Endothelial cell of umbilical vein (primary cell): Measurements from ENCODE around the gene COX7B2. TPM values are rescaled to one million over a fixed set of nuclear protein-coding genes. Genes with fewer than 3 reads are reported as not detected.
A peak's percentile ranks its signal among the peaks of the same experiment; 100 is the strongest.

Experiments used
- BruUV-seq: library from RNA; stranded (reverse); fragments of 400-500 nt; replicated peaks from 2 replicates; lab custom pipeline; 2021; lab: Mats Ljungman, UMichigan
- CTCF ChIA-PET: fragments of 300-600, 350-600 bp; sonication (Branson Sonifier 250); formaldehyde crosslinking; loops from one replicate; lab custom pipeline; 2021; ENCODE audit warnings: antibody characterized with exemption, inconsistent platforms; lab: Charles Lee
- POLR2A ChIA-PET: fragments of 300-600, 350-600 bp; sonication (Branson Sonifier 250); formaldehyde crosslinking; loops from one replicate; lab custom pipeline; 2021; ENCODE audit warnings: antibody characterized with exemption, inconsistent platforms; lab: Charles Lee
- DNase-seq: peaks from one replicate; pipeline ENCODE4 v3.0.0-alpha.2; 2011; ENCODE audit warnings: low read depth, low spot score
- FAIRE-seq: peaks from 2 replicates; lab custom pipeline; 2011; peaks lifted over from hg19 to GRCh38; lab: Jason Lieb, UNC
- H2AFZ ChIP-seq: 2 replicates; pipeline ENCODE4 v1.6.0; 2012; ENCODE audit warnings: low read depth, low read length, control low read depth, inconsistent platforms
- H3K27ac ChIP-seq: 2 replicates; pipeline ENCODE4 v1.5.1; 2011; ENCODE audit warnings: low read depth, mild to moderate bottlenecking, control low read depth, low read length, moderate library complexity; ENCODE audit not compliant: insufficient read depth
- H3K27me3 ChIP-seq, 2 experiments: 2 replicates each; pipeline versions ENCODE4 v1.6.0 to v1.6.1; 2011; ENCODE audit warnings: low read length in 2 of 2, mixed read lengths in 1 of 2; ENCODE audit not compliant: control insufficient read depth in 2 of 2, insufficient read depth in 2 of 2
- H3K36me3 ChIP-seq, 2 experiments: 2 replicates in 1 of 2; 3 replicates in 1 of 2; pipeline ENCODE4 v1.5.1; 2011; ENCODE audit warnings: low read length in 2 of 2, mild to moderate bottlenecking in 1 of 2, moderate library complexity in 1 of 2; ENCODE audit not compliant: control insufficient read depth in 2 of 2, insufficient read depth in 2 of 2; ENCODE audit errors: extremely low read depth in 1 of 2
- H3K4me1 ChIP-seq: 3 replicates; pipeline ENCODE4 v1.5.1; 2011; ENCODE audit warnings: mild to moderate bottlenecking, low read length; ENCODE audit not compliant: control insufficient read depth, insufficient read depth; ENCODE audit errors: extremely low read depth
- H3K4me2 ChIP-seq: 2 replicates; pipeline ENCODE4 v1.6.1; 2011; ENCODE audit warnings: low read length, control low read depth, mixed read lengths; ENCODE audit not compliant: insufficient read depth
- H3K4me3 ChIP-seq, 3 experiments: fragments of 200-600 bp in 1 of 3; sonication (generic), shearing (Covaris generic) in 1 of 3; replicated peaks in 1 of 3; 2 replicates each; pipeline ENCODE4 v1.5.1; 2011 to 2016; ENCODE audit warnings: control low read depth in 3 of 3, low read length in 3 of 3, mild to moderate bottlenecking in 2 of 3, inconsistent platforms in 1 of 3, low read depth in 1 of 3, moderate library complexity in 1 of 3; ENCODE audit not compliant: insufficient read depth in 1 of 3
- H3K79me2 ChIP-seq: 2 replicates; pipeline ENCODE4 v1.6.0; 2012; ENCODE audit warnings: low read length, inconsistent platforms; ENCODE audit not compliant: control insufficient read depth, insufficient read depth
- H3K9ac ChIP-seq: replicated peaks from 2 replicates; pipeline ENCODE3; 2011; ENCODE audit warnings: low read length, control low read depth; ENCODE audit not compliant: insufficient read depth; ENCODE audit errors: extremely low read depth
- H3K9me1 ChIP-seq: replicated peaks from 3 replicates; pipeline ENCODE4 v1.6.0; 2011; ENCODE audit warnings: mild to moderate bottlenecking, low read length; ENCODE audit not compliant: control insufficient read depth, insufficient read depth; ENCODE audit errors: extremely low read depth
- H3K9me3 ChIP-seq: replicated peaks from 2 replicates; pipeline ENCODE4 v1.5.1; 2012; ENCODE audit warnings: low read length, inconsistent platforms; ENCODE audit not compliant: control insufficient read depth, insufficient read depth
- H4K20me1 ChIP-seq: replicated peaks from 2 replicates; pipeline ENCODE3; 2011; ENCODE audit warnings: mild to moderate bottlenecking, low read length; ENCODE audit not compliant: control insufficient read depth, insufficient read depth; ENCODE audit errors: extremely low read depth
- EZH2 ChIP-seq: IDR thresholded peaks from 2 replicates; pipeline ENCODE4 v1.6.1; 2012; ENCODE audit warnings: borderline replicate concordance, low read depth, mild to moderate bottlenecking, moderate library complexity, low read length, inconsistent platforms; ENCODE audit not compliant: severe bottlenecking
- FOS ChIP-seq: IDR thresholded peaks from 2 replicates; pipeline ENCODE4 v1.6.1; 2011; ENCODE audit warnings: mild to moderate bottlenecking, low read length, moderate library complexity, borderline replicate concordance; ENCODE audit not compliant: insufficient read depth
- GATA2 ChIP-seq: IDR thresholded peaks from 2 replicates; pipeline ENCODE4 v1.7.0; 2011; ENCODE audit warnings: low read depth, mild to moderate bottlenecking, moderate library complexity, mixed read lengths, low read length; ENCODE audit not compliant: insufficient read length, insufficient read depth
- JUN ChIP-seq: IDR thresholded peaks from 2 replicates; pipeline ENCODE4 v1.6.1; 2011; ENCODE audit warnings: borderline replicate concordance, low read depth; ENCODE audit not compliant: insufficient read length, insufficient read depth
- MYC ChIP-seq: IDR thresholded peaks from one replicate; pipeline ENCODE4 v1.6.1; 2011; ENCODE audit warnings: mild to moderate bottlenecking, low read depth, low read length
- POLR2A ChIP-seq: IDR thresholded peaks from 2 replicates; pipeline ENCODE4 v1.6.1; 2012; ENCODE audit warnings: low read depth, mild to moderate bottlenecking, control low read depth, low read length
- POLR2AphosphoS5 ChIP-seq: IDR thresholded peaks from 2 replicates; pipeline ENCODE4 v1.6.1; 2012; ENCODE audit warnings: low read depth, mild to moderate bottlenecking, control low read depth, low read length, moderate library complexity; ENCODE audit not compliant: insufficient read depth
- dilution Hi-C: fragments of 300-500 bp; cut with MboI; formaldehyde crosslinking; loops from one replicate; pipeline ENCODE4 v1.15.0; 2019; ENCODE audit warnings: low sequenced_read_pairs; ENCODE audit not compliant: extremely low pct_ligation_motif_present
- intact Hi-C: fragments of 100-400 bp; cut with micrococcal nuclease; formaldehyde crosslinking; loops from one replicate; pipeline ENCODE4 v1.10.0; 2022
- polyA plus RNA-seq, 4 experiments: library from polyadenylated mRNA; depleted of rRNA in 3 of 4; stranded (reverse) in 3 of 4; unstranded in 1 of 4; fragments of >200 nt; gene quantifications; 2 replicates each; pipeline versions ENCODE4 v1.2.1 to v1.2.3, GENCODE V29; 2011 to 2012; ENCODE audit warnings: missing spikeins in 1 of 4
- total RNA-seq: library from RNA; stranded (reverse); gene quantifications from 2 replicates; pipeline ENCODE4 v1.2.3, GENCODE V29; 2021
- TF ChIP-seq, protein P1 (sequence below), 2 donors: IDR thresholded peaks; 1 replicate in 1 of 2; 2 replicates in 1 of 2; pipeline ENCODE4 v1.5.1; 2011; ENCODE audit warnings: low read length in 2 of 2, mild to moderate bottlenecking in 2 of 2, moderate library complexity in 2 of 2, control low read depth in 1 of 2, inconsistent platforms in 1 of 2, low read depth in 1 of 2; ENCODE audit not compliant: insufficient read depth in 1 of 2; ENCODE audit errors: extremely low read depth in 1 of 2
- TF ChIP-seq, protein P2 (sequence below): IDR thresholded peaks from 2 replicates; pipeline ENCODE4 v1.6.1; 2011; ENCODE audit not compliant: insufficient read depth, insufficient read length

The COX7B2 gene
- total and polyA plus RNA-seq, 2 donors (not counting 3 experiments of a cell fraction or from before 2014, with no cell fraction given) = not detected

DNA sequence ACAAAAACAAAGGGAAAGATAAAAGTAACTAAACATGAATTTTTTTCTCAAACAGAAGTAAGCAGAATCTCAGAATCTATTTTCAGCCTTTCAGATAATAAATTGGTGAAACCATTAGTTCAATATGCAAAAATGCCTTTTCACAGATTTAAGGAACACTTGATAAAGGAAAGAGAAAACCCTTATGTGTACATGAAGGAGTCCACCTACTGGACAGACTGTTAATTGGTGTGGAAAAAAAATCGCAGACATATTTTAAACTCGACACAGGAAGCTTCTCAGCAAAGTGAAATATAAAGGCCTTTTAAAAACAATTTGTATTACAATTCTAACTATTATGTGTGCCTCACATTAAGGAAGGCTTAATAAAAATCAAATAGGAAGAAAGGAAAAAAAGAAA, 22.3 kb downstream of the COX7B2 start:
- no peak overlapping the region for H3K4me2 ChIP-seq
- TF ChIP-seq POLR2AphosphoS5 = no peak
- no peak for TF ChIP-seq GATA2
- TF ChIP-seq, protein P1, sequence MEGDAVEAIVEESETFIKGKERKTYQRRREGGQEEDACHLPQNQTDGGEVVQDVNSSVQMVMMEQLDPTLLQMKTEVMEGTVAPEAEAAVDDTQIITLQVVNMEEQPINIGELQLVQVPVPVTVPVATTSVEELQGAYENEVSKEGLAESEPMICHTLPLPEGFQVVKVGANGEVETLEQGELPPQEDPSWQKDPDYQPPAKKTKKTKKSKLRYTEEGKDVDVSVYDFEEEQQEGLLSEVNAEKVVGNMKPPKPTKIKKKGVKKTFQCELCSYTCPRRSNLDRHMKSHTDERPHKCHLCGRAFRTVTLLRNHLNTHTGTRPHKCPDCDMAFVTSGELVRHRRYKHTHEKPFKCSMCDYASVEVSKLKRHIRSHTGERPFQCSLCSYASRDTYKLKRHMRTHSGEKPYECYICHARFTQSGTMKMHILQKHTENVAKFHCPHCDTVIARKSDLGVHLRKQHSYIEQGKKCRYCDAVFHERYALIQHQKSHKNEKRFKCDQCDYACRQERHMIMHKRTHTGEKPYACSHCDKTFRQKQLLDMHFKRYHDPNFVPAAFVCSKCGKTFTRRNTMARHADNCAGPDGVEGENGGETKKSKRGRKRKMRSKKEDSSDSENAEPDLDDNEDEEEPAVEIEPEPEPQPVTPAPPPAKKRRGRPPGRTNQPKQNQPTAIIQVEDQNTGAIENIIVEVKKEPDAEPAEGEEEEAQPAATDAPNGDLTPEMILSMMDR (IDR thresholded peaks at IDR 0.05; ENCODE audit: extremely low read depth in 1 of 2, insufficient read depth in 1 of 2, low read depth in 1 of 2, low read length in 2 of 2) = no peak
- no peak for TF ChIP-seq JUN
- no peak for TF ChIP-seq EZH2
- TF ChIP-seq, protein P2, sequence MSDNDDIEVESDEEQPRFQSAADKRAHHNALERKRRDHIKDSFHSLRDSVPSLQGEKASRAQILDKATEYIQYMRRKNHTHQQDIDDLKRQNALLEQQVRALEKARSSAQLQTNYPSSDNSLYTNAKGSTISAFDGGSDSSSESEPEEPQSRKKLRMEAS = no peak
- no peak for TF ChIP-seq POLR2A
- TF ChIP-seq FOS = no peak
- TF ChIP-seq MYC = no peak
- no peaks in the 10 kb centered on the region for H3K36me3 ChIP-seq
- H3K4me3 ChIP-seq = no peak overlapping the region
- no peak overlapping the region for H3K9ac ChIP-seq
- no TSS peak for BruUV-seq
- H3K27ac ChIP-seq = no peak overlapping the region
- H4K20me1 ChIP-seq = no peaks in the 10 kb centered on the region
- dilution Hi-C loops (no loop called here), intact Hi-C loops (no loop called here)
- FAIRE-seq (no peak), DNase-seq (peak; percentile 4)
- no peaks in the 10 kb centered on the region for H3K9me3 ChIP-seq
- no peak overlapping the region for H2AFZ ChIP-seq
- H3K79me2 ChIP-seq = no peaks in the 10 kb centered on the region
- no peaks in the 10 kb centered on the region for H3K9me1 ChIP-seq
- no peaks in the 10 kb centered on the region for H3K27me3 ChIP-seq
- ChIA-PET POLR2A (no interaction called here), CTCF (no interaction called here)
- H3K4me1 ChIP-seq = no peaks in the 10 kb centered on the region
